Liver (tissue), 3 donors: ENCODE data around the gene TRPV4.

ENCODE experiments used
- CTCF ChIP-seq: fragments of 150-350 bp; IDR thresholded peaks from 2 replicates; pipeline ENCODE4 v1.5.1; 2017; ENCODE audit warnings: improper control_type of control experiment, low read depth, low read length; ENCODE audit not compliant: missing input control
- EGR1 ChIP-seq, 2 donors: IDR thresholded peaks; 2 replicates each; pipeline ENCODE4 v1.6.1; 2016 to 2018; ENCODE audit warnings: antibody characterized with exemption in 2 of 2, low read depth in 2 of 2
- JUND ChIP-seq, 2 donors: IDR thresholded peaks; 2 replicates each; pipeline ENCODE4 v1.6.1; 2016; ENCODE audit warnings: antibody characterized with exemption in 2 of 2
- donor health status: healthy.
- donor health status: healthy.

- TF ChIP-seq CTCF: no peak
- no peak for TF ChIP-seq EGR1 (IDR thresholded peaks at IDR 0.05; ENCODE audit: low read depth in 2 of 2)
- no peak for TF ChIP-seq JUND (IDR thresholded peaks at IDR 0.05)
Measured at GRCh38 chr12:109815225-109815624, 18.0 kb downstream of the TRPV4 start.
